Measurements from ENCODE around the gene KRT6A. TPM values are rescaled to one million over a fixed set of nuclear protein-coding genes. Genes with fewer than 3 reads are reported as not detected.
"Not testable (repeated sequence)": the region's sequence is repeated elsewhere in the genome, so short reads cannot be mapped to it uniquely, and the experiment has no call there.

The KRT6A gene
- total RNA-seq, 2 experiments from 2014 or later, result not detected

GRCh38 chr12:52513736-52514135, 20.7 kb upstream of the KRT6A start:
- POLR2A ChIA-PET, result no interaction called here
- CTCF ChIA-PET, result interaction anchor here (0.5 kb wide), 1 partner anchor 350 kb away, joined by 4 read pairs; no protein-coding TSS in a partner anchor

GRCh38 chr12:52508211-52508610, 15.2 kb upstream of the KRT6A start:
- ChIA-PET POLR2A (no interaction called here), CTCF (no interaction called here)

DNA sequence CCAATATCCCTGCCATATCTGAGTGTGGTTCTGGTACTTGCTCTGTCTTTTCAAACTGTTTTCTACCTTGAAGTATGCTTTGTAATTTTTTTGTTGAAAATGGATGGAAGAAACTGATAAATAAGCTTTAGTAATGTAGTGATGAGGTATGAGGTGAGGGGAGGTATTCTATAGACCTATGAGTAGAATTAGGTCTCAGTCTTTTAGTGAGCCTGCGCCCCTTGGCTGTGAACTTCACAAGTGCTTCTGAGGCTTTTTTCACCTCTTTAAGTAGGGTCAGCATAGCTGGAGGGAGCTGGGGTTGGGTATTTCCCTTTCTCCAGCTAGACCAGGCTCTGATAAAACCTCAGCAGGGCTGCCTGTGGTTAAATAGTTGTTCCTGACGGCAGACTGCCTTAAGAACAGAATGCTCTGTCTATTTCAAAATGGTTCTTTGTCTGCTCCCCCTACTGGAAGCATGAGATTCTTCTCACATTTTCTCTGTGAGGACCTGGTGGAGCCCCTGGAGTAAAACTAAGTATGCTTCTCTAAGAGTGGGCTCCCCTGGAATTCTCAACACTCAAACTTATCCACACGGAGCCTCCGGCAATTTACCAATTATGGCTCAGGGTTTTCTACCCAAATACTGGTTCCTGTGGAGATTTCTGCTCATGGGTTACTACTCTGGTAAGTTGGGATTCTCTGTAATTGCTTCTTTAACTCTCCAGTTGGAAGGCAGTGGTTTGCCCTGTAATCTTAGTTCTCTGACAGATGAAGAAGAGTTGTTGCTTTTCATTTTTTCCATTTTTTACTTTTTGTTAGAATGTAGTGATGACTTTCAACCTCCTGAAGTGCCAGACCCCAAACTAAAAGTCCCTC, 14.0 kb upstream of the KRT6A start:
- CTCF ChIA-PET, result no interaction called here
- POLR2A ChIA-PET, result no interaction called here

GRCh38 chr12:52502877-52503276, 9.8 kb upstream of the KRT6A start:
- POLR2A ChIA-PET, result no interaction called here
- CTCF ChIA-PET, result no interaction called here

DNA sequence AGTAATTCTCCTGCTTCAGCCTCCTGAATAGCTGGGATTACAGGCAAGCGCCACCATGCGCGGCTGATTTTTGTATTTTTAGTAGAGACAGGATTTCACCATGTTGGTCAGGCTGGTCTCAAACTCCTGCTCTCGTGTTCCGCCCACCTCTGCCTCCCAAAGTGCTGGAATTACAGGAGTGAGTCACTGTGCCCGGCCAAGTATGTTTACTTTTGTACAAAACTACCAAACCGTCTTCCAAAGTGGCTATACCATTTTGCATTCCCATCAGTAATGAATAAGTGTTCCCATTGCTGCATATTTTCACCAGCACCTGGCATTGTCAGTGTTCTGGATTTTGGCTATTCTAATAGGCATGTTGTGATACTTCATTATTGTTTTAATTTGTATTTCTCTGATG, 8.4 kb upstream of the KRT6A start:
- CTCF ChIA-PET, result interaction anchor here (0.6 kb wide), 1 partner anchor 311 kb away, joined by 3 read pairs; no protein-coding TSS in a partner anchor
- POLR2A ChIA-PET, result no interaction called here

DNA sequence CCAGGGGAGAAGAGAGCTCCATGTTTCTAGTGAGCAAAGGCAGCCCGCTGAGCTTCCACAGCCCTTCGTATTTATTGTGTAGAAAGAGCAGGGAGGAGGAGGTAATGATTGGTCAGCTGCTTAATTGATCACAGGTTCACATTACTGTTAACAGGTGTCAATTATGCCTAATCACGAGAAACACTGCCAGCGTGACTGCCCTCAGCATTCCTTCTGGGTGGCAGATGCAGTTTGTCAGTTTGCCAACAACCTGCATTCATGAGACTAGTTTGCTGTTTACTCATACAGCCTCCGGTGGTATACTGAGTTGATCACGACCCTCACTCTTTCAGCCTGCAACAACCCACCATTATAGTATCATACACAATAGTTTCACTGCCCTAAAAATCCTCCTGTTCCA, 7.5 kb upstream of the KRT6A start:
- POLR2A ChIA-PET, CTCF ChIA-PET: not testable (repeated sequence)

DNA sequence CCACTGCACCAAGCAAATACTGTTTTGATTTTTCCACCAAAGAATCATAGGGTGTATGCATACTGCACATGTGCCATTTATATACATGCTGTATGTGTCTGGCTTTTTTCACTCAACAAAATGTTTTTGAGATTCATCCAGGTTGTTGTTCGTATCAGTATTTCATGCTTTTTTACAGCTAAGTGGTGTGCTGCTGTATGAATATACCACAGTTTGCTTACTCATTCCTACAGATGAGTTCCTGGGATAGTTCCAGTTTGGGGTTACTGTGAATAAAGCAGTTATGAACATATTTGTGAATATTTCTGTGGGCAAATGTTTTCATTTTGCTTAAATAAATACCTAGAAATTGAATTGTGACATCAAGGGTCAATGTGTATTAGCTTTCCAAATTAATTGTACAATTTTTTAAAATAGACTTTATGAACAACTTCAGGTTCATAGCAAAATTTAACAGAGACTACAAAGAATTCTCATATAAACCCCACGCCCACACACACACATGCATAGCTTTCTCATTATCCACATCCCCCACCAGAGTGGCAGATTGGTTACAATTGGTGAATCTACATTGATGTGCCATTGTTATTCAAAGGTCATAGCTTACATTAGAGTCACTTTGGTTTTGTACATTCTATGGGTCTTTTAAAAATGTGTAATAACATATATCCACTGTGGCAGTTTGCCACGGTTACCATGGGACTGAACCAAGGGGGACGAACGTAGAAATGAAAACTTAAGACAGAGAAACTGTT, 6.9 kb upstream of the KRT6A start:
- POLR2A ChIA-PET, result no interaction called here
- CTCF ChIA-PET, result interaction anchor here (0.5 kb wide), 1 partner anchor 471 kb away, joined by 4 read pairs; no protein-coding TSS in a partner anchor

DNA sequence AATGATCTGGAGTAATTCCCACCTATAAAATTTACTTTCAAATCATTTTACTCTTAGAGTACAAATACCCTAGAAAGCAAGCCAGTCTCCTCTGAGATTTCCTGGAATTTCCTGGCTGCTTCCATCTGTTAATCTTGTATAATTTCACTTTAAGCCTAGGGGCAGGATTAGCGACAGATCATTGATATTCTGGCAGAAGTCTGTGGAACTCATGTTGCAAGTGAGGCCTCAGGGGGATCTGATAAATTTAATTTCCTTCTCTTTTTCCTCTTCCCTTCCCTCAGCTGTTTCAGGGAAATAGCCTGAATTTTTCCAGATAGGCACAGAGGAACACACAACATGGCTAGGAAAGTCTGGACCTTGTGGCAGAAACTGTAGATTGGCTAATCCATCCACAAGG, 5.9 kb upstream of the KRT6A start:
- ChIA-PET CTCF (no interaction called here), POLR2A (no interaction called here)

DNA sequence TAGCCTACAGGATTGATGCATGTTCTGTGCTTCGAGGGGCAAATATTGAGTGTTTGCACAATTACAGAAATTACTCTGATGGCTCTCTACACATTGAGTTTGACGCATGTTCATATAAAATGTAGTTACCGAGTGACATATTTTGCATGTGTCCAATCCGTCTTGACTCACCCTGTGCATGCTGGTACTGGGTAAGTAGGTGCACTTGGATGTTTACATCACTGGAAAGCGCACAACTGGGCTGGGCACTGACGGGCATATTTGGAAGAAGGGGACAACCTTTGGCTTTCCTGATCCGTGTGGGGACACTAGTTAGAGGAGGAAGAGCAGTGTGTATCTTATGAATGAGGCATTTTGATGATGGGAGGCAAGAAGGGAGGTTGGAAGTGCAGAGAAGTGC, 4.9 kb upstream of the KRT6A start:
- CTCF ChIA-PET, result no interaction called here
- POLR2A ChIA-PET, result no interaction called here

- POLR2A ChIA-PET, result no interaction called here
These were observed 3.6 kb upstream of the KRT6A start for GRCh38 chr12:52496590-52497071.

DNA sequence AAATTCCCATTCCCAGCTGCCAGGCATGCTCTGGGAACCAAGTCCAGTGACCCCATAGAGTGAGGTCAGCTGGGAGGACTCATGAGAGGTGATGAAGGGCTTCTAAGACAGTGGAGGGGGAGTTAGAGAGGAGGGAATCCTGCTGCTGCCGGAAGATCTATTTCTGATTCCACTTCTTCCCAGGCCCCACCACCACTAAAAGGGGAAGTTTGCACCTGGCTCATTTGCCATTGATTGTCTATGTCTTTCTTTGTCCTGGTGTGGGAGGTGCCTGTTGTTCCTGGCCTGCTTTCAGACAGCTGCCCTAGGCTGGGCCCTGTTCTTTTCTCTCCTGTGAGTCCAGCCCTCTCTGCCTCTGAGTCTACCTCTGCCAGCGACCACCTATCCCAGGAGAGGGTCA, 3.0 kb upstream of the KRT6A start:
- POLR2A ChIA-PET, result no interaction called here
- CTCF ChIA-PET, result no interaction called here

More at GRCh38 chr12:52496590-52497071, 3.6 kb upstream of the KRT6A start:
- CTCF ChIA-PET, result interaction anchor here (1.0 kb wide), 1 partner anchor 404 kb away, joined by 3 read pairs; no protein-coding TSS in a partner anchor

GRCh38 chr12:52495389-52495788, 2.3 kb upstream of the KRT6A start:
- POLR2A ChIA-PET, result no interaction called here
- CTCF ChIA-PET, result no interaction called here

- POLR2A ChIA-PET, result no interaction called here
- CTCF ChIA-PET, result no interaction called here
These were observed 1.5 kb upstream of the KRT6A start for GRCh38 chr12:52494518-52494917.

GRCh38 chr12:52494100-52494499, 1.0 kb upstream of the KRT6A start:
- ChIA-PET CTCF (no interaction called here), POLR2A (no interaction called here)

GRCh38 chr12:52492405-52492804, 652 bp downstream of the KRT6A start:
- CTCF ChIA-PET, POLR2A ChIA-PET: not testable (repeated sequence)

DNA sequence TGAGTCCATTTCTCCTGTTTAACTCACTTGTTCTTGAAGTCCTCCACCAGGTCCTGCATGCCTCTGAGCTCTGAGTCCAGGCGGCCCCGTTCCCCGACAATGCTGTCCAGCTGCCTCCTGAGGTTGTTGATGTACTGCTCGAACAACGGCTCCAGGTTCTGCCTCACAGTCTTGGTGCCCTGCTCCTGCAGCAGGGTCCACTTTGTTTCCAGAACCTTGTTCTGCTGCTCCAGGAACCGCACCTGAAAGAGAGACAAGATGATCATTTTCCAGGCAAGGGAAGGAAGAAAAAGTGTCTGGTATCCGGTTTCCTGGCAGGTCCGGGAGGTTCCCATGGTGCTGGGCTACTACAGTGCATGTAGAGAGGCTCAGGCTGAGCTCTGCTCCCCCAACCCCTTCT, 1.6 kb downstream of the KRT6A start:
- POLR2A ChIA-PET, CTCF ChIA-PET: not testable (repeated sequence)

DNA sequence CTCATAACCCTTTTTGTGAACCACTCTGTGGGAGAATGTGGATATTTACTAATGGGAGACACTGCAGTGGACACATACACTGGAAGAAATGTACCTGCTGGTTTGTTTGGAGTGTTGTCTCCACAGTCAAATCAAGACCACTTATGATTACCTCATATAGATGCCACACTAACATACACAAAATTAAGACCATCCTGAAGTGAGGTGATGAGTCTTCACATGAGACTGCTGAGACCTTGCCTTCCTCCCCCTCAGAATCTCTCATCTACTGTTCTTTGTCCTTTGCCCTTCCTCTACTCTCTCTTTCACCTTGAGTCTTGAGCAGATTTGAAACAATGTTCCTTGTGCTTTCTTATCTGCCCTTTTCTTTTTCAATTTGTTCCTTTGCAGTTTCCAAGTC, 4.3 kb downstream of the KRT6A start:
- CTCF ChIA-PET, result no interaction called here

GRCh38 chr12:52487744-52488443, 5.2 kb downstream of the KRT6A start:
- POLR2A ChIA-PET, CTCF ChIA-PET: not testable (repeated sequence)

More for the DNA sequence above, 4.3 kb downstream of the KRT6A start:
- POLR2A ChIA-PET, result no interaction called here

DNA sequence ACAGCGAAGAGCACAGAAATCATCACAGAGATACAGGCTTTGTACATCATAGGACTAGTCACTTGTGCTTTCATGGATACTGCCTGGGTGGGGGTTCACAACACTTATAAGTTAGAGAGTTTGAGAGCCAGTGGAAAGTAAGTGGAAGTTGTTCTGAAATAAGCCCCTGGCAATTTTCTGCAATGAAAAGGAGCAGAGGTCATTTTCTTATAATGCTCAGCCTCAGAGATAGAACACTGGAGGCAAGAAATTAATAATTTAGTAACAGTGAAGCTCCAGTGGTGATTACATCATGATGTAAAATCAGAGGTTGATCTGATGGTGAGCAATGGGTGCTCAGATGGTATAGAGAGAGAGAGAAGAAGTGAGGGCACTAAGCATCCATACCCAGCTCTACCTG, 5.8 kb downstream of the KRT6A start:
- CTCF ChIA-PET, result no interaction called here
- POLR2A ChIA-PET, result no interaction called here
